ENCODE data around the gene OR8B2.

DNA sequence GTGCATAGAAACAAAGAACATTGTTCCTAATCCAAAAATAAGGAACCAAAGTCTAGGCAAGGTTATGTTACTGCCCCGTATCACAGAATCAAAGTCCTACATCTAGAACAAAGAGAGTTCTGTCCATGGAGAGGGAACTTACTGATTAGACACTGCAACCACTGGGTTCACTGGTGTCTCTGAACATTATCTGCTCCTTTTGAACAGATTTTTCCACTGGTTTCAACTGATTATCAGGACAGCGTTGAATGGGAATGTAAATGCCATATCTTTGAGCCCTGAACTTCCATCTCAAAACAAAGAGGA, 44.2 kb downstream of the OR8B2 start:
- TF ChIP-seq CTCF (IDR thresholded peaks at IDR 0.05 in 2 of 3, conservative IDR thresholded peaks at IDR 0.05 in 1 of 3; ENCODE audit: borderline replicate concordance in 1 of 3, insufficient read depth in 1 of 3, low read depth in 2 of 3, low read length in 2 of 3) = no peak
- no peak for TF ChIP-seq TCF7L2 (IDR thresholded peaks at IDR 0.05; ENCODE audit: borderline replicate concordance, extremely low read depth, insufficient read depth, insufficient read length)
- no peak for TF ChIP-seq POLR2A (IDR thresholded peaks at IDR 0.05; ENCODE audit: borderline replicate concordance, extremely low read depth, insufficient read depth, insufficient read length)
- TF ChIP-seq CEBPB (IDR thresholded peaks at IDR 0.05; ENCODE audit: low read depth) = no peak
- TF ChIP-seq ZFX (IDR thresholded peaks at IDR 0.05) = no peak
- no peak for TF ChIP-seq POLR2AphosphoS5 (IDR thresholded peaks at IDR 0.05; ENCODE audit: low read depth, low read length)
- no peak for TF ChIP-seq EGR1 (IDR thresholded peaks at IDR 0.05; ENCODE audit: low read depth)
- no peak for TF ChIP-seq EZH2phosphoT487 (IDR thresholded peaks at IDR 0.05; ENCODE audit: borderline replicate concordance)
- TF ChIP-seq, protein P1, sequence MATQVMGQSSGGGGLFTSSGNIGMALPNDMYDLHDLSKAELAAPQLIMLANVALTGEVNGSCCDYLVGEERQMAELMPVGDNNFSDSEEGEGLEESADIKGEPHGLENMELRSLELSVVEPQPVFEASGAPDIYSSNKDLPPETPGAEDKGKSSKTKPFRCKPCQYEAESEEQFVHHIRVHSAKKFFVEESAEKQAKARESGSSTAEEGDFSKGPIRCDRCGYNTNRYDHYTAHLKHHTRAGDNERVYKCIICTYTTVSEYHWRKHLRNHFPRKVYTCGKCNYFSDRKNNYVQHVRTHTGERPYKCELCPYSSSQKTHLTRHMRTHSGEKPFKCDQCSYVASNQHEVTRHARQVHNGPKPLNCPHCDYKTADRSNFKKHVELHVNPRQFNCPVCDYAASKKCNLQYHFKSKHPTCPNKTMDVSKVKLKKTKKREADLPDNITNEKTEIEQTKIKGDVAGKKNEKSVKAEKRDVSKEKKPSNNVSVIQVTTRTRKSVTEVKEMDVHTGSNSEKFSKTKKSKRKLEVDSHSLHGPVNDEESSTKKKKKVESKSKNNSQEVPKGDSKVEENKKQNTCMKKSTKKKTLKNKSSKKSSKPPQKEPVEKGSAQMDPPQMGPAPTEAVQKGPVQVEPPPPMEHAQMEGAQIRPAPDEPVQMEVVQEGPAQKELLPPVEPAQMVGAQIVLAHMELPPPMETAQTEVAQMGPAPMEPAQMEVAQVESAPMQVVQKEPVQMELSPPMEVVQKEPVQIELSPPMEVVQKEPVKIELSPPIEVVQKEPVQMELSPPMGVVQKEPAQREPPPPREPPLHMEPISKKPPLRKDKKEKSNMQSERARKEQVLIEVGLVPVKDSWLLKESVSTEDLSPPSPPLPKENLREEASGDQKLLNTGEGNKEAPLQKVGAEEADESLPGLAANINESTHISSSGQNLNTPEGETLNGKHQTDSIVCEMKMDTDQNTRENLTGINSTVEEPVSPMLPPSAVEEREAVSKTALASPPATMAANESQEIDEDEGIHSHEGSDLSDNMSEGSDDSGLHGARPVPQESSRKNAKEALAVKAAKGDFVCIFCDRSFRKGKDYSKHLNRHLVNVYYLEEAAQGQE (IDR thresholded peaks at IDR 0.05; ENCODE audit: low read depth) = no peak
- no peak for TF ChIP-seq EZH2 (IDR thresholded peaks at IDR 0.05)
- no peak for TF ChIP-seq CBX3 (IDR thresholded peaks at IDR 0.05; ENCODE audit: low read depth)

All from HCT116 (cell line).